Activated naive CD8-positive, alpha-beta T cell treated with anti-CD3 and anti-CD28 coated beads, Interleukin-2, amount 50 U/mL, for 16 hours (primary cell): ENCODE results near the gene BBS9.
"Not testable (repeated sequence)": the region's sequence is repeated elsewhere in the genome, so short reads cannot be mapped to it uniquely, and the experiment has no call there.

ENCODE experiments used
- DNase-seq: peaks from one replicate; pipeline ENCODE4 v3.0.0-alpha.2; 2020; ENCODE audit warnings: low read depth, low spot score

BBS9 gene

DNA sequence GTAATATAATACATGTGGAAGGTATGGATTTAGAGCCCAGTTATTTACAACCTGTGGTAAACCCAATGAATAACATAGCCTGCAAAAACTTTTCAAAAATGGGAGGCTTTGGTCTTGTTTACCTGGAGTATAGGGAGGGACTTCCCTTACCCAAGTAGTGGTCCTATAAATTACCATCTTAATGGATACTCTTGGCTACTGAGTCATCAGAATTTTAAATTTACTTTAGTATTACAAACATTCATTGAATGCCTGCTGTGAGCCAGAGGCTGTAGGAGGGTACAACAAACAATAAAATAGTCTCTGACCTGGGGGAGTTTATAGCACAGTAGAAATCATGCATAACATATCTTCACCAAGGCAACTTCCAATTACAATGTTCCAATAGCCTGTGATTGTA is 365.1 kb downstream of the BBS9 start:
- DNase-seq: no peak

DNA sequence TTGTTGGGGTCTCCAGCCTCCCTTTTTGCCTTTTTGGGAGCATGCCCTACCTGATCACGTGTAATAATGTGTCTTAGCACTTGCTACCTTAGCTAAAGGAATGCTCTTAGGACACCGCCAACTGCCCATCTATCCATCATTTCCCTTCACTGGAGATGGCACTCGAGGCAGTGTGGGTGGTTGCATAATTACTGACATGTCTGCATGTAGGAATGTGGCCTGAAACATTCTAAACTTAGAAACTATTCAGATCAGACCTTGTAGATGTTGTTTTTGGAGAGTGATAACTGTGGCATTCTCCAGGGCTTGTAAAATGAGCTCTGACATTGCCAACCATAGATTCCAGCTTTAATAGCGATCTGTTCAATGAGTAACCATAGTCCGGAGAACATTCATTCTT is 365.8 kb downstream of the BBS9 start:
- DNase-seq: no peak

DNA sequence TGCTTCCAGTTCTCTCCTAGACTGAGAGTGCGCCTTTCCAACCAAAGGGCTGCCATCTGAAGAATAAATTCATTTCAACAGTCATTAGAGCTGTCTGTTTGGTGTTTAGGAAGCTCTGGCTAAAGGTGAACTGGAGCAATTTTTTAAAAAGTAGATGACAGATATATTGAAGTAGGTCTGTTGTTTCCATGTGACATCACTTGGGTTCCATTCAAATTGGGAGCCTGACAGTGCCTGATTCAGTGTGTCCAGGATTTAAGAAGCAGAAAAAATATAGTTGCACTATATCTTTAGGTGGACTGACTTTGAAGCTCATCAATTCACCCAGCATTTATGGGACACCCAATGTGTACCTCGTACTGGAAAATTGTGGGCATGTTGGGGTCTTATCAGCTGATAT is 367.7 kb downstream of the BBS9 start:
- no peak for DNase-seq

DNA sequence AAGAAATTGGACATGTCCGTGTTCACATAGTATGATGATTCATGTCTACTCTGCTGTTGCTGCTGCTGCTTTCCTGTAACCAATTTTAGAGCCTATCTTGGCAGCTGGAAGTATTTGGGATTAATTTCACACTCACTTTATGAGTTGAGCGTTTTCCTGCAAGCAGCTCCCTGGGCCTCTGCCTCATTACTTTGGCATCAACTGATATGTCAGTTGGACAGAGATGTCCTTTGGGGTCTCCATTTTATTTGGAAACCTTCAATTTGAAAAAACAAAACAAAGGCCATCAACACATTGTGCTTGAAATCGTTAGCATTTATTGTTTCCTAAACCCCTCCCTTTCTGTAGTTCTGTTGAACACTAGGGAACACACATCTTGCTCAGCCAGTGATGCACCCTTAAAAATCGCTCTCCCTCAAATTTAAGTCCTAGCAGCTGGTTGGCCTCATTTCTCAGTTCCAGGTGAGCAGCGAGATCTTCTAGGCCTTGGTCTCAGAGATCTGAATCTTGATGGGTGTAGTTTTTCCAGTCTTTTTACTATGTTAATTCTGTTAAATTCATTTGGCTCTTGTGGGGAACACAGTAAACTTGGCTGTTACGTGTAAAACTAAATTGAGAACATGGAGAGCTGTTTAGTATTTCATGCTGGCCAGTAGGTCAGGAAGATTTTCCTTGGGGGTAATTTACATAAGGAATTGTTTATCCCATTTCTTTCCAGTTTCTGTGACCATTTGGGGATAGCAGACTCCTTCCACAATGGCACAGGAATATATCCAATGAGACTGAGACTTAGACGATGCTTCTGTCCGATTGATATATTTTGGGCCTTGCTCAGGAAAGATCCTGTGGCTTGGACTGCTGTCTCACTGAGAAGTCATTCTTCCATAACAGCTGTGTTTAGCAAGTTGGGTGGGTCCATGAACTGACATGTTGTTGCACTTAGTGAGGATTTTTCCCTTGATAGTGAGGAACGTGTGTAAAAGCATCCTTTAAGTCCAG is 371.6 kb downstream of the BBS9 start:
- DNase-seq: no peak

DNA sequence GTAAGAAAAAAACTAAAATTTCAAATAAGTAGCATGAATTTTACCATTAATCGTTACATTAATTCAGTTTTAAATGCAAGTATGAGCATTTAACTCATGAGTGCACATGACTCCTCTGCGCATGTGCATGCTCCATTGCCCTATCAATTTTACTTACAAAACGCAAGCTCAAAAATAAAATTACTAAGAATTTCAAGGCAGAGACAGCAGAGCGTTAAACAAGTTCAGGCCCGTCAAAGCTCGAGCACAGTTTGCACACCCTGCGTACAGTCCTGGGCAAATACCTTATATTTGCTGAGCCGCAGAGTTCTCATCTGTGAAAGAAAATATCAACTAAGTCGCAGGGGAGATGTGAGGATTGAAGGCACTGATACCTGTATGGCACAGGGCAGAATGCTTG is 373.6 kb downstream of the BBS9 start:
- DNase-seq: no peak

DNA sequence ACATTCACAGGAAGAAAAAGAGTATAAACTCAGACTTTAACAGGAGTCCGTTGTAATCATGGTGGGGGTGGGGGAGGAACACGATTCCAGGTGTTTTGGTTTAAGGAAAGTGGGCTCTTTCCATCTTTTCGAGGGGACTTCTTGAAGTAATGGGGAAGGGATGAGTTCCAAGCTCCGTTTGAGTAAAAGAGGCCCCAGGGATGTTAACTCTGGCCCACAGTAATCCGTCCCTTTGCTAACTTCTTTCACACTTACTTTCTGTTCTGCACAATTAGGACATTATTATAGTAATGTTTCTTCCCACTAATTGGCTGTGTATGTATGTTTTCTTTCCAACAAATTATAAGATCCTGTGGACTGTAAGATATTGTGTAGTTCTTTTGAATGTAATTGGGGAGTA is 374.4 kb downstream of the BBS9 start:
- no peak for DNase-seq

DNA sequence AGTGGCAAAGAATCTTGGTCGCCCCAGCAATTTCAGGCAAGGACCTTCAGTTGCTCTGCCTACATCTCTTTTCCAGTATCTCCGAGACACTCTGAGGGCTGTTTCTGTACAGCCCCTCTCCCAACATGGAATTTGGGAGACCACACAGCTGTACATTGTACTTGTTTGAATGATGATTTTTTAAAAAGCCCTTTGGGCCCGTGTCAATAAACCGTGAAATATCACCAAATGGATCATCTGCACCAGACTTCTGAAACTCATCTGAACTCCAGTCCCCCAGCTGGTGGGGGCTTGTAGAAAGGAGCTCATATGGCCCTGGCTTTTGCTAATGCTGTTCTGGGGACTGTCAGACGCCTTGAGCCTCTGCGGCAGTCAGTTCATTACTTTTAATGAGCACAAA is 374.9 kb downstream of the BBS9 start:
- no peak for DNase-seq

DNA sequence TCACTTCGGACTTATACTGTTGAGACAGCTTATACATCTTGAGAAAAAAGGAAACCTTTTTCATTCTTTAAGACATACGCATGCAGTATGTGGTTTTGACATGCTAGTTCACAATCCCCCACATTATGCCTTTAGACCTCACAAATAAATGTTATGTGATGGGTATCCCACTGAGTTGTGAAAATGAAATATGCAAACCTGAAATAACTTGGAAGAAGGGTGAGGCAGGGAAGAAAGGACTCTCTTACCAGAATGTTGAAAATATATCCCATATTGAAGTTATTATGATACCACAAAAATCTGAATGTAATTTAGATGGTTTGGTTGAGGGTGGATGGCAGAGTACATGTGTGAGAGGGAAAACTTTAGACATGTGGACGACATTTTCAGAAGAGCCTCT is 379.8 kb downstream of the BBS9 start:
- no peak for DNase-seq

DNA sequence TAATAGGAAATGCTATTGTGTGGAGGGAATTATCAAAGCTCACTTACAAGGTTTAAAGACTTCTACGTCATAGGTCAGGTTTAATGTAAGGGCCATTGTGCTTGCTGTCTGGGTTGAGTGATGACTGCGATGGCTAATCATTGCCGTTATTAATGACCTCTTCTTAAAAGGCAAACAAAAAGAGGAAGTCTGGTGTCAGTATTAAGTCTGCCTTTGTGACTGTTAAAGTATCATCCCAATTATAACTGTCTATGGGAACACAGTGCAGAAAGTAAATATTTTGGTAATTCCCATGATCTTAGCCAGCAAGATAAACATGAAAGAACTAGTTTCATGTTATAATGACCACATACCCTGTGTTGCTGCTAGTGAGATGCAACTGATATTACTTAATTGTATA is 382.4 kb downstream of the BBS9 start:
- no peak for DNase-seq

DNA sequence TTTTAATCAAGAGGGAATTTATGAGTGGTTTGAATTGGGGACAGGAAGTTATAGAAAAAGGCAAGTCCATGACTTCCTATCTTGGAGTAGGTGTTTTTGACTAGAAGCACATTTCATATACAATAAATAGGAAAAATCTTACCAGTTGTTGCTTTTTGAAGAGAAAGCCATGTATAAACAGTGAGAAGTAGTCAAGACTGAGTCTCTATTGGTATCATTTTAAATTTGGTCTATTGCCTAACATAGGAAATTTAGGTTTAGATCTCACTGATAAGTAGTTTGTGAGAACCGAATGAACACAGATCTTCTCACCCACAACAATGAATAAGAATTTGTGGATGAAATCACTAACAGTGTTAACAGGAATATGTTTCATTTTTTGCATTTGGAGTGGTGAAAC is 387.2 kb downstream of the BBS9 start:
- no peak for DNase-seq

DNA sequence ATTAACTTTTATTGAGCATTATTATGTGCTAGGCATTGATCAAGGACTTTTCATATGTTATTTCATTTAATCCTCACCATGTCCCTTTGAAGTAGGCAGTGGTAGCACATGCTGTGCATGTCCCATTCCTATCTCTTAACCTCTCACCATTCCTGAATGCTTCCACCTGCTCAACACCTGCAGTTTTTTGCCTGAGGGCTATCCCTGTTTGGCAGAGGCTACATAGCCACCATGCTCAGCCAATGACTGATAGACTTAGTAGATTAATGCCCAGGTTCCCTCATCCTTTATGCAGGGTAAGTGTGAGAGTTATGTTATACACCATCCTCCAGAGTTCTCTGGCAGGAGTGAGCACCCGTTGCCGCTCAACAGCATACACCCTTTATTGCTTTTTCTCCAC is 387.8 kb downstream of the BBS9 start:
- no peak for DNase-seq

DNA sequence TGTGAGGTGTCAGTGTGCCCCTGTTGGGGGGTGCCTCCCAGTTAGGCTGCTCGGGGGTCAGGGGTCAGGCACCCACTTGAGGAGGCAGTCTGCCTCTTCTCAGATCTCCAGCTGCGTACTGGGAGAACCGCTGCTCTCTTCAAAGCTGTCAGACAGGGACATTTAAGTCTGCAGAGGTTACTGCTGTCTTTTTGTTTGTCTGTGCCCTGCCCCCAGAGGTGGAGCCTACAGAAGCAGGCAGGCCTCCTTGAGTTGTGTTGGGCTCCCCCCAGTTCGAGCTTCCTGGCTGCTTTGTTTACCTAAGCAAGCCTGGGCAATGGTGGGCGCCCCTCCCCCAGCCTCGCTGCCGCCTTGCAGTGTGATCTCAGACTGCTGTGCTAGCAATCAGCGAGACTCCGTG is 397.6 kb downstream of the BBS9 start:
- DNase-seq: not testable (repeated sequence)

DNA sequence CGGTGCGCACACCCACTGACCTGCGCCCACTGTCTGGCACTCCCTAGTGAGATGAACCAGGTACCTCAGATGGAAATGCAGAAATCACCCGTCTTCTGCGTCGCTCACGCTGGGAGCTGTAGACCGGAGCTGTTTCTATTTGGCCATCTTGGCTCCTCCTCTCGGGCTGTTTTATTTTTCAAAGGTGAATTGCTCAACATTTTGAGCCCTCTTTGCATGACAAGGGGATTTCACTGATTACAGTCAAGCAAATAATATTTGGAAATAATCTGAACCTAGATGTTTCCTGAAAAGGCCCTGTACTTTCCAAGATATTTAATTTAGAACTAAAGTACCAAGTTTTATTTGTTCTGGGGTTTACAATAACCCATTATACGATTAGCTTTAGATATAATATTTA is 398.2 kb downstream of the BBS9 start:
- DNase-seq: not testable (repeated sequence)

DNA sequence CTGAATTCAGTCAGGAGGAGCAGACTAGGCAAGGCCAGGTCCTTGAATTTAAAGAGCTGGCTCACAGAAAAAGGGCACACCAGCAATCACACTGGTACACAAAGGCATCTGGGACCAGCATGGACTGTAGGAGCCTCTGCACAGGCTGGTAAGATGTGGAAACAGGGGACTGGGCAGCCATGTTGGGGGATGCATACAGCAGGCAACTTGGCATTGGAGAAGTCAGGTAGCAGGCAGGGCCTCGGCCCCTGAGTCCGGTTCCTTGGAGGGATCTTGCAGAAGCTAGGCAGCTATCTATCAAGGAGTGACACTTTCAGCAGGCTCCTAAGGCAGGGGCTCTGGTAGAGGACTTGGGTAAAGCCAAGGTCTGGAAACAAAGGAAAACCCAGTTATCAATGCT is 399.7 kb downstream of the BBS9 start:
- no peak for DNase-seq

DNA sequence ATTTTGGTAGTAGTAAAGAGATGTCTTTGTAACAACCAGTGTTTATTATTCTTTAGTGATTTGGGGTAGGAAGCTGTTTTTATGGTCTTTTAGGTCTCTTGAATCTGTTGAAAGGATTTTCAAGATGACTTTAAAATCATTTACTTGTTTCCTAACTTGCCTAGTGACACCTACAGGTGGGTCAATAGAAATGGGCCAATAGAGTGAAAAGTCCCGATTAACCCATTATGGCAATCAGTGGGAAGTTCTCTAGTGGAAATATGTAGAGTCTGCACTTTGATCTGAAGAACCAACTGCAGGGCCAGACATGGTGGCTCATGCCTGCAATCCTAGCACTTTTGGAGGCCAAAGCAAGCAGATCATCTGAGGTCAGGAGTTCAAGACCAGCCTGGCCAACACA is 401.3 kb downstream of the BBS9 start:
- DNase-seq: no peak

DNA sequence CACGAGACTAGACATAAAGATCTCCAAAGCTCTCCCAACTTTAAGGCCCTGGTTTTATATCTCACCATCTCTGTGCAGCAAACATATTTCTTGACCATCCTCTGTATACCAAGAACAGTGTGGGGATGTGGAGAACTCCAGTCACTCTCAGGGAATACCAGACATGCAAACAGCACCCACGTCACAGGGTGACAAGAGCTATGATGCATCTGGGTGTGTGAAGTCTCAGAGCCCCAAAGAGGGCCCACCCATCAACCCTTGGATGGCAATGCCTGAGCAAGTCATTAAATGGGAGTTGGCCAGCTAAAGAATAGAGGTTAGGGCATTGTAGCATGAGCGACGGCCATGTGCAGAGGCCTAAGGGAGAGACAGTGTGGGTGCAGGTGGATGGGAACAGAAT is 402.5 kb downstream of the BBS9 start:
- no peak for DNase-seq

DNA sequence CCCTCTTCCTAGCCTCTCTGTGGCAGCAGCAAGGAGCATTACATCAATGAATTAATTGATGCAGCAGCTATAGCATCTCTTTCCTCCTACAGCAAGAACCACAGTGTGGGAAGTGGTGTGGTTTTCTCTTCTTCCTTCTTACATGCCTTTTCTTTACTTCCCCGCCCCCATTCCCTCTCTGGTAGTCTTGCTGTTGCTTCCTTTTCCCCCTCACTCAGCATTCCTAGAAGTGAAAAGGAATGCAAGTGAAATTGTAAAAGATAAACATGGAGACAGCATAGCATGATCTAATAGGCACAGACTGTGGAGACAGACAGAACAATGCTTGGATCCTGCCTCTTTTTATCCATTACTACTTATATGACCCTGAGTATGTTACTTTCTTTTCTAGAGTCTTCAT is 405.5 kb downstream of the BBS9 start:
- DNase-seq: no peak

DNA sequence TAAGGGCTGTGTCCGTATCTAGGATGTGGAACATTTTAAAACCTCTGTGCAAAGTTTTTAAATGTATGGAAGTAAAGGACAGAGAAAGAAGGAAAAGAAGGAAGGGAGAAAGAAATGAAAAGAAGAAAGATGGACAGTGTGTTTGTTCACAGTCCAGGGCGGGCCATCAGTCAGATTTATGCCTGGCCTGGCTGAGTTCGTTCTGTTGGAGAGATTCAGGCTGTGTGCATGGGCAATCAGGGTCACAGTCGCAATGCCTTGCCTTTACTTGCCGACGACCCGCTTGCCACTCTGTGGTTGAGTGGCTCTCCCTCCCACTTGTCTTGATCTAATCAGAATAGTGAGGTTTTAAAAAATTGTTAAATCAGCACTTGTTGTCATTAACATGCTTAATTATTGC is 406.6 kb downstream of the BBS9 start:
- DNase-seq: no peak

DNA sequence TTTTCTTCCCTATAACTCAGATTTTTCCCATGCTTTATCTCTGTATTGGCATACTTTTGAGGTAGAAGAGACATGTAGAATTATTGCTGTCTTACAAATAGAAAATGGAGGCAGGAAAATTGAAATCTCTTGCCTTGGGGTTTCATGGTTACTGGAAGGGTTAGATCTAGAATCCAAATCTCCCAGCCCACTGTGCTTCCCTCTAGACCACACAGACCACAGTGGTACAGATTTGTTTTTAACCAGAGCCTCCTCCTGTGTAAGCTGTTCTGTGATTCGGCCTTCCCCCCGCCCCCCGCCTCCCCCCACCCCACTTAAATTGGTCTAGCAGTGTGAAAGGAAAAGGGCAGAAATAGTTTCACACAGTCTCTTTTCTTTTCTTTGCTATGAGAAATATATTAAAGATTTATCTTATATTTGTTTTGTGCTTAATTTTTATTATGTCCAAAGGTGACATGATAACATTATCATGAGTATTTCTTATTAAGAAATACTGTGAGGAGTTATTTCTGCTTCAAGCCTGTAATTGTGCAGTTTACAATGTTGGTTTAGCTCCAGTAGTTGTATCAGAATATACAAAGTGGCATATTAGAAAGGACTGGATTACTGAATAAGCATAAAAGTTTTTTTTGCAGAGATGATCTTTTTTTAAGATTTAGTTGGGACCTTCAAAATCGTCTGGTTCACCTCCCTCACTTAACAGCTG is 407.2 kb downstream of the BBS9 start:
- no peak for DNase-seq

DNA sequence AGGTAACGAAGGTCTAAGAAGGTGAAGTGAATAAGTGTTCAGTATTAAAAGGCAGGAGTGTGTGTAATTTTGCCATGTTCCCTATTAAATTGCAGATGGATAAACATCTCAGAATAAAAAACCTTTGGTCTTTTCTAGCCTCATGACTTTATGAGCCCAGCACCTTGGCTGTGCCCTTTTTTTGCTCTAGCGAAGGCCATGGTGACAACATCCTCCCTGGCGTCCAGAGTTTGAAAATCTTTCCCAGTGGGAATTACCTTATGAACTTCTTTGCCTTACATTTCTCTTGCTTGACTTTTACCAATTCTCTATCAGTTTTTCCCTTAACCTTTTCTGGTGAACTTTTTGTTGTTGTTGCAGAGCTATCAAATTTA is 407.7 kb downstream of the BBS9 start:
- DNase-seq: no peak

DNA sequence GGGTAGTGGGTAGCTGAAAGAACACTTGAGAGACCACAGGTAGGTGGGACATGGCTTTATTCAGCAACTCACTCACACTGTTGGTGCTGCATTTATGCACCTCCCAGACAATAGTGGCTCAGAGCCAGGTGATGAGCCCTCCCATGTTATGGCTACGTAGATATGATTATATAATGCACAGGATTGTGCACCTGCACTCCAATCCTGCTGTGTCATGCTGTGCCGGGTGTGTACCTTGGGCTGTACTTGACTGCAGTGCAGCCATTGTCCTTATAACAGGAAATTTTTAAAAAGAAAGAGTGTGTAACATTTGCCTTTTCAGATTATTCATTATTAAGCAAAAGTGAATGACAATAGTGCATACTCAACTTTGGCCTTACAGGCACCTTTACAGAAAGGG is 409.8 kb downstream of the BBS9 start:
- no peak for DNase-seq

DNA sequence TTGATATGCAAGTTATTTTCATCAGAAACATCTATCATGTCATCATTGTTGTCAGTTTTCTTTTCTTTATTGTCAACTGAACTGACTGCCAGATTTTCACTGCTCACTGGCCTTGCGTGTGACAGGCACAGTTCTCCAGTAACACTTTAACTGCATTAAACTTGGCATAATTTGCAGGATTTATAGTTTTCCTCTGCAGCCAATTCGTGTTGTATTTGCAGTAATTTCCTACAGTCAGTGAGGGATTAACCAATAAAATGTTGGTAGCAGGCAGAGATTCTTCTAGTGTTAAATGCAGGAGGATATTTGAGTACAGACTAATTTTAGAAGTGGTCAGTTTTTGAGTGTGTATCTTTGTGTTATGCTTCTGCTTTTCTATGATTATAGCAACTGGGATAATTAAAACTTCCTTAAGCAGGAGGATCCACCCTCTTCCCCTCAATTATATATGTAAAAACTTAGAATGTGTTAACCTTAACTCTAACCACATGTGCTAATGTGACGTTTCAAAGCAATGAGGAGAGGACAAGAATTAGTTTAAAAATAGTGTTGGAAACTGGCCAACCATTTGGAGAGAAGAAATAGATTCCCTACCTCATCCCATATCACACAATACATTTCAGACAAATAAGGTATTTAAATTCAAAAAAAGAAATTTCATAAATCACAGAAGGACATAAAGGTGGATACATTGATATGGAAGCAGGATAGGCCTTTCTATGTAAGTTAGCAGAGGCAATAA is 410.5 kb downstream of the BBS9 start:
- no peak for DNase-seq
